ENCODE data around the gene C11orf21.

C11orf21 gene

GRCh38 chr11:2327032-2327431 is 25.3 kb upstream of the C11orf21 start:
- TF ChIP-seq GATA2 (IDR thresholded peaks at IDR 0.05; ENCODE audit: low read depth, low read length) (no peak), GATA3 (IDR thresholded peaks at IDR 0.05; ENCODE audit: low read depth, low read length) (no peak)

- no peak for TF ChIP-seq GATA3 (IDR thresholded peaks at IDR 0.05; ENCODE audit: low read depth, low read length)
- no peak for TF ChIP-seq GATA2 (IDR thresholded peaks at IDR 0.05; ENCODE audit: low read depth, low read length)
Observed at GRCh38 chr11:2325719-2326118, 24.0 kb upstream of the C11orf21 start.

GRCh38 chr11:2325123-2325522 is 23.4 kb upstream of the C11orf21 start:
- TF ChIP-seq GATA3 (IDR thresholded peaks at IDR 0.05; ENCODE audit: low read depth, low read length), result no peak
- TF ChIP-seq GATA2 (IDR thresholded peaks at IDR 0.05; ENCODE audit: low read depth, low read length), result no peak

GRCh38 chr11:2321311-2321683 is 19.6 kb upstream of the C11orf21 start:
- TF ChIP-seq GATA3 (IDR thresholded peaks at IDR 0.05; ENCODE audit: low read depth, low read length) (no peak), GATA2 (IDR thresholded peaks at IDR 0.05; ENCODE audit: low read depth, low read length) (no peak)

GRCh38 chr11:2320568-2321310 is 19.0 kb upstream of the C11orf21 start:
- TF ChIP-seq GATA2 (IDR thresholded peaks at IDR 0.05; ENCODE audit: low read depth, low read length), result no peak
- no peak for TF ChIP-seq GATA3 (IDR thresholded peaks at IDR 0.05; ENCODE audit: low read depth, low read length)

GRCh38 chr11:2319791-2320472 is 18.2 kb upstream of the C11orf21 start:
- TF ChIP-seq GATA3 (IDR thresholded peaks at IDR 0.05; ENCODE audit: low read depth, low read length), result no peak
- TF ChIP-seq GATA2 (IDR thresholded peaks at IDR 0.05; ENCODE audit: low read depth, low read length), result no peak

GRCh38 chr11:2318707-2319106 is 17.0 kb upstream of the C11orf21 start:
- no peak for TF ChIP-seq GATA2 (IDR thresholded peaks at IDR 0.05; ENCODE audit: low read depth, low read length)
- no peak for TF ChIP-seq GATA3 (IDR thresholded peaks at IDR 0.05; ENCODE audit: low read depth, low read length)

- TF ChIP-seq GATA3 (IDR thresholded peaks at IDR 0.05; ENCODE audit: low read depth, low read length), result no peak
- TF ChIP-seq GATA2 (IDR thresholded peaks at IDR 0.05; ENCODE audit: low read depth, low read length), result no peak
Observed at GRCh38 chr11:2318123-2318522, 16.4 kb upstream of the C11orf21 start.

- TF ChIP-seq GATA3 (IDR thresholded peaks at IDR 0.05; ENCODE audit: low read depth, low read length), result no peak
- TF ChIP-seq GATA2 (IDR thresholded peaks at IDR 0.05; ENCODE audit: low read depth, low read length), result no peak
Observed at GRCh38 chr11:2317354-2318050, 15.8 kb upstream of the C11orf21 start.

GRCh38 chr11:2316963-2317244 is 15.2 kb upstream of the C11orf21 start:
- no peak for TF ChIP-seq GATA3 (IDR thresholded peaks at IDR 0.05; ENCODE audit: low read depth, low read length)
- TF ChIP-seq GATA2 (IDR thresholded peaks at IDR 0.05; ENCODE audit: low read depth, low read length), result no peak

GRCh38 chr11:2316169-2316962 is 14.6 kb upstream of the C11orf21 start:
- TF ChIP-seq GATA3 (IDR thresholded peaks at IDR 0.05; ENCODE audit: low read depth, low read length) (no peak), GATA2 (IDR thresholded peaks at IDR 0.05; ENCODE audit: low read depth, low read length) (no peak)

- TF ChIP-seq GATA2 (IDR thresholded peaks at IDR 0.05; ENCODE audit: low read depth, low read length) (no peak), GATA3 (IDR thresholded peaks at IDR 0.05; ENCODE audit: low read depth, low read length) (no peak)
Observed at GRCh38 chr11:2315395-2316168, 13.9 kb upstream of the C11orf21 start.

Measured in SH-SY5Y (cell line).